GM10266 (cell line): ENCODE measurements around the gene ZNRF2.

ENCODE experiments used
- DNase-seq: peaks from one replicate; pipeline ENCODE4 v3.0.0; 2012; ENCODE audit errors: extremely low spot score
- TF ChIP-seq, protein P1 (sequence below): IDR thresholded peaks from 2 replicates; pipeline ENCODE4 v1.5.1; 2012; ENCODE audit warnings: mild to moderate bottlenecking, low read depth; ENCODE audit not compliant: control insufficient read depth, insufficient read depth; ENCODE audit errors: missing control alignments

Gene ZNRF2

DNA sequence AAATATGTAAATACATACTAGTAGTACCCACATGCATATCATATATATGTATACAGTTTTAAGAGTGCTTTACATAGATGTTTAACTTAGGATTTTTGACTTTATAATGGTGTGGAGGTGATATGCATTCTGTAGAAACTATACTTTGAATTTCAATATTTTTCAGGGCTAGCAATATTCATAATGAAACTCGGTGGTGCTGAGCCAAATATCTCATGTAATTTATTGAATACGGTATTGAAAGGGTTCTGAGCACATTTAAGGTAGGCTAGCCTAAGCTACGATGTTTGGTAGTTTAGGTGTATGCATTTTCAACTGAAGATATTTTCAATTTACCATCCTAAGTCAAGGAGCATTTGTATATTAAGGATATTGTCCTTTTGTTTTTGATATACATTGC is 36.0 kb downstream of the ZNRF2 start:
- TF ChIP-seq, protein P1, sequence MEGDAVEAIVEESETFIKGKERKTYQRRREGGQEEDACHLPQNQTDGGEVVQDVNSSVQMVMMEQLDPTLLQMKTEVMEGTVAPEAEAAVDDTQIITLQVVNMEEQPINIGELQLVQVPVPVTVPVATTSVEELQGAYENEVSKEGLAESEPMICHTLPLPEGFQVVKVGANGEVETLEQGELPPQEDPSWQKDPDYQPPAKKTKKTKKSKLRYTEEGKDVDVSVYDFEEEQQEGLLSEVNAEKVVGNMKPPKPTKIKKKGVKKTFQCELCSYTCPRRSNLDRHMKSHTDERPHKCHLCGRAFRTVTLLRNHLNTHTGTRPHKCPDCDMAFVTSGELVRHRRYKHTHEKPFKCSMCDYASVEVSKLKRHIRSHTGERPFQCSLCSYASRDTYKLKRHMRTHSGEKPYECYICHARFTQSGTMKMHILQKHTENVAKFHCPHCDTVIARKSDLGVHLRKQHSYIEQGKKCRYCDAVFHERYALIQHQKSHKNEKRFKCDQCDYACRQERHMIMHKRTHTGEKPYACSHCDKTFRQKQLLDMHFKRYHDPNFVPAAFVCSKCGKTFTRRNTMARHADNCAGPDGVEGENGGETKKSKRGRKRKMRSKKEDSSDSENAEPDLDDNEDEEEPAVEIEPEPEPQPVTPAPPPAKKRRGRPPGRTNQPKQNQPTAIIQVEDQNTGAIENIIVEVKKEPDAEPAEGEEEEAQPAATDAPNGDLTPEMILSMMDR, result no peak

DNA sequence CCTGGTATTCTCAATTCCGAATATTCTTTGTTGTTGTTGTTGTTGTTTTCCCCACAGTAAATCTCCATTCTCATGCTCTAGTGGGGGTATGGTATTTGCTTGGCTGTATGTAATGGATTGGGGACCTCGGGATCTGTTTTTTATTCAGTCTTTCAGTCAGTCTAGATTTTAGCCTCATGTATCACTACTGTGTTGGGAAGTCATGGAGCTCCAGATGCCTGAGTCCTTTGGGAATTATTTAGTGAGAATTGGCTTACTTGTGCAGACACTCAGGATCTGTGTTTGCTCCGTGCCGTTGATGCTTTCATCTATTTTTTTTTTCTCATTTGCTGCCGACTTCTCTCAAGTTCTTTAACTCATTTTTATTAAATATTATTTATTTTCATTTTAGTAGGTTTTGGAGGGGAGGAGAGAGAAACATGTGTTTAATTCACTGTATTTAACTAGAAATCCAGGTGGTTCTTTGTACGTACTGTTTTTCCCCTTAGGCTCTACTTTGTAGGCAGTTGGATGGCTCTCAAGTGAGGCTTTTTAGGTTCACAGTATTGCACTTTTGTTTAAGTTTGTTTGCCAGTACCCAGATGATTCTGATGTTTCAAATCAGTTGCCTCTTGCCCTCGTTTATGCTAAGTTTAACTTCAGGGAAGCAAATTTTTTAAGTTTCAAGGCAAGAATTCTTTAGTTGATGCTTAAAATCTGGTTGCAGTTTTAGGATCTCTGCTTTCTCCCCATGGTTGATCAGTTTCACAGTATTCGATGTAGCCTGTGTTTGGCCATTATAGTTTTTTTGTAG is 36.9 kb downstream of the ZNRF2 start:
- DNase-seq, result no peak
- TF ChIP-seq, protein P1, result no peak

More for the DNA sequence above, 36.0 kb downstream of the ZNRF2 start:
- no peak for DNase-seq

DNA sequence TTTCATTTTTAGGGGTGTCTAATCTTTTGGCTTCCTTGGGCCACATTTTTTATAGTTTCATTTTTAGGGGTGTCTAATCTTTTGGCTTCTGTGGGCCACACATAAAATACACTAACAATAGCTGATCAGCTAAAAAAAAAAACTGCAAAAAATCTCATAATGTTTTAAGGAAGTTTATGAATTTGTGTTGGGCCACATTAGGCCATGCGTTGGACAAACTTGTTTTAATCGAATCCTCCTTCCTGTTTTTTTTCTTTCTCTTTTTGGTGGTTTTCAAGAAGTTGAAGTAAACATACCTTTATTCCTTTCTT is 37.4 kb downstream of the ZNRF2 start:
- no peak for DNase-seq
- TF ChIP-seq, protein P1, result no peak

DNA sequence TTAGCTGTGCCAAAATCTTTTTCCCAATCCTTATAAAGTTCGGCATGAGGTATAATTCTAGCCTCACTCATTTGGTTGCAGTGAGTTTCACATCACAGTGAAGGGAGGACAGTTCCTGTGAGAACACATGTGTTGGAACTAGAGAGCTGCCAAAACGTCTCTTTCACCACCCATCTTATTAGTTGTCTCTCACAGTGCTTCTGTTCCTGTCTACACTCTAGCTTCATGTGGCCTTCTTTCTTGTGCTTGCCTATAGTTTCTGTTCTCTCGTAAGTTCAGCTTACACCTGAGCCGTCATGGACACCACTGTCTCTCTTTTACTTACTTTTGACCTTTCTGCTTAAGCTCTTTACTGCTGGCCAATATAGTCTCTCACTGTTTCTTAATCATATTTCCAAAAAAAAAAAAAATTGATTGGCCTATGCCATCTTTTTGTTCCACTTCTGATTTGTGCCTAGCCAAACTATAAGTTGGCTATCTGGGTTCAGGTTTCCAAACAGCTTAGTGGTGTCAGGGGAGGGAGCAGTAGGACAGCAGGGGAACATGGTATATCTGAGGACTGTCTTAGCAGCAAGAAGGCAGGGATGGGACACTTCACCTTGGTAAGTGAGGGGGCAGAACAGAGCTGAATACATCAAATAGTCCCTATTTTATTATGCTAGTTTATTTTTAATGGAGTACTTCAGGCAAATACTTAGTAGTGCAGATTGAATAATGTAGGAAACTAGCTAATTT is 38.0 kb downstream of the ZNRF2 start:
- peak; percentile 25 for DNase-seq
- TF ChIP-seq, protein P1, result no peak

DNA sequence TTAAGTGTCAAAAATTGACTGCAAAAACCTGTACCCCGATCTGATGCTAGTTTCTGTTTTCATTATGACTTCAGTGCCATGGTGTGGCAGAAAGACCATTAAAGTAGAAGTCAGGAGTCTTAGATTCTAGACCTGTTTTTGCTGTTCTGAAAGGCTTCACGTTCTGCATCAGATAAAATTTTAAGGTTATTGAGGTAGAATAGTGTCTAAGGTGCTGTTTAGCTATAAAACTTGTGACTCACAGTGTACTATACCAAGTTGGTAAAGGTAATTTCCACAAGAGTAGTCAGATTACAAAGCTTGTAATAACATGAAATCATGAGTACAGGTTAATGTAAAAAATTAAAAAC is 38.6 kb downstream of the ZNRF2 start:
- TF ChIP-seq, protein P1, result no peak
- DNase-seq, result no peak

DNA sequence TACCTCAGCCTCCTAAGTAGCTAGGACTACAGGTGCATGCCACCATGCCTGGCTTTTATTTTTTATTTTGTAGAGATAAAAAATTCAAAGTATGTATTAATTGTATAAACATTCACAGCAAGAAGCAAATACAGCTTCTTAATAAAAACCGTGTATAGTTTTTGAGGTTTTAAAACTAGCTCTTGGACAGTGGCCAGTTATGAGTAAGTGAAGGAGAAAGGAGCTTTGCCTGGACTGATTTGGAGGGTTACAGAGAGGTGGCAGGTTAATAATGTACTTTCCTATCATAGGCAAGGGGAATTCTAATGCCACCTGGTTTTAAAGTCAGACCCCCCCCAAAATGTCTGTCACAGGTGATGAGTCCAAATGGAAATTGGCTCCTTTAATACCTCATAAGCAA is 43.4 kb downstream of the ZNRF2 start:
- DNase-seq, result no peak
- TF ChIP-seq, protein P1, result no peak

DNA sequence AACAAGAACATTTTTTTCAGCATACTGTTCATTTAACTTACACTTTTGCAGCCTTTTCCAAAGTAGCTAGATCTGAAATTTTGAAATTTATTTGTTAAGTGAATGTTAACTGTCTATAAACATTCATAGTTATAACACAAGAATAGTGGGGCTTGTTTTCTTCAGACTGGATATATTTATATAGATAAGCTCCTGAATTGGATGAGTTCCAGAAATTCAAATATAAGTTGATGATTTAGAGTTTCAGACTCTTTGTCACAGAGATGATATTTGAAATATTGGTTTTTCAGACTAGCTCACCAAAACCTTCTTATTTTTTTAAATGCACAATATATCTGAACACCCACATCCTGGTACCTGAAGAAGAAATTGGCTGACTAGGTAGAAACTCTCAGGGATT is 44.0 kb downstream of the ZNRF2 start:
- no peak for DNase-seq
- TF ChIP-seq, protein P1, result no peak
